Adrenal gland (tissue), 5 donors: ENCODE results near the gene STK24.

ENCODE experiments used
- CTCF ChIP-seq, 6 experiments: fragments of 450-650 bp in 4 of 6; fragments of 200-600 bp in 2 of 6; sonication (generic) in 1 of 6; IDR thresholded peaks; 1 replicate in 5 of 6; 2 replicates in 1 of 6; pipeline versions ENCODE4 v1.5.1 to v1.8.0; 2016 to 2021; ENCODE audit warnings: antibody characterized with exemption in 6 of 6, mild to moderate bottlenecking in 2 of 6, moderate library complexity in 1 of 6
- POLR2A ChIP-seq, 2 donors: fragments of 450-650 bp; IDR thresholded peaks; one replicate each; pipeline ENCODE4 v1.6.1; 2017; ENCODE audit warnings: antibody characterized with exemption in 2 of 2, mild to moderate bottlenecking in 2 of 2, moderate library complexity in 1 of 2
- donor health status: DM: no; HTN: no; CAD: no.

GRCh38 chr13:98406971-98407370 lies 169.9 kb downstream of the STK24 start:
- no peak for TF ChIP-seq CTCF (IDR thresholded peaks at IDR 0.05)
- no peak for TF ChIP-seq POLR2A (IDR thresholded peaks at IDR 0.05)
